ENCODE data around the gene F7. TPM values are rescaled to one million over a fixed set of nuclear protein-coding genes. Genes with fewer than 3 reads are reported as not detected.
"Not testable (repeated sequence)": the region's sequence is repeated elsewhere in the genome, so short reads cannot be mapped to it uniquely, and the experiment has no call there.

F7 gene
- total RNA-seq, 6 experiments from 2014 or later = 42.9 to 147 (median 84.2) TPM

DNA sequence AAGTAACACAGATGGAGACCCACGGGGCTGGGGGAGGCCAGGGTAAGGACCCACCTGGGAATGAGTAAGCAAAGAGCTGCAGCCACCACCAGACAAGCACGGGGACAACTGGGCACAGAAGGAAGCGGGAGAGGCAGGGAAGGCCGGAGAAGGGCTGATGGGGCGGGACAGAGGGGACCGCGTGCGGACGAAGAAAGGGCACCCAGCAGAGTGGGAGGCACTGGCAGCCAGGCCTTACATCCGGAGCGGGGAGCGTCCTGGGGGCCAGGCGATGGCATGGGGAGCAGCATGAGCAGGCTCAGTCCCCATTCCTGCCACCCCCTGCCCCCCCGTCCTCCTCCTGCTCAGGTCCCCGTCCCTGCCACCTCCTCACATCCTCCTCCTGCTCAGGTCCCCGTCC is 55.8 kb downstream of the F7 start:
- no peaks in the 10 kb centered on the region for H3K27me3 ChIP-seq
- H3K36me3 ChIP-seq = peaks cover 0 to 25% (median 2%) of the 10 kb centered on the region in 4 donors
- H3K4me1 ChIP-seq = peaks cover 0 to 6% (median 0%) of the 10 kb centered on the region in 4 donors
- no peak overlapping the region for H3K27ac ChIP-seq
- intact Hi-C loops (cut with DNase I) = no loop called here
- no peaks in the 10 kb centered on the region for H3K9me3 ChIP-seq
- TF ChIP-seq, protein P1, sequence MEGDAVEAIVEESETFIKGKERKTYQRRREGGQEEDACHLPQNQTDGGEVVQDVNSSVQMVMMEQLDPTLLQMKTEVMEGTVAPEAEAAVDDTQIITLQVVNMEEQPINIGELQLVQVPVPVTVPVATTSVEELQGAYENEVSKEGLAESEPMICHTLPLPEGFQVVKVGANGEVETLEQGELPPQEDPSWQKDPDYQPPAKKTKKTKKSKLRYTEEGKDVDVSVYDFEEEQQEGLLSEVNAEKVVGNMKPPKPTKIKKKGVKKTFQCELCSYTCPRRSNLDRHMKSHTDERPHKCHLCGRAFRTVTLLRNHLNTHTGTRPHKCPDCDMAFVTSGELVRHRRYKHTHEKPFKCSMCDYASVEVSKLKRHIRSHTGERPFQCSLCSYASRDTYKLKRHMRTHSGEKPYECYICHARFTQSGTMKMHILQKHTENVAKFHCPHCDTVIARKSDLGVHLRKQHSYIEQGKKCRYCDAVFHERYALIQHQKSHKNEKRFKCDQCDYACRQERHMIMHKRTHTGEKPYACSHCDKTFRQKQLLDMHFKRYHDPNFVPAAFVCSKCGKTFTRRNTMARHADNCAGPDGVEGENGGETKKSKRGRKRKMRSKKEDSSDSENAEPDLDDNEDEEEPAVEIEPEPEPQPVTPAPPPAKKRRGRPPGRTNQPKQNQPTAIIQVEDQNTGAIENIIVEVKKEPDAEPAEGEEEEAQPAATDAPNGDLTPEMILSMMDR (IDR thresholded peaks at IDR 0.05) = no peak
- no peak for TF ChIP-seq POLR2A (IDR thresholded peaks at IDR 0.05)
- no peak for DNase-seq
- no peak overlapping the region for H3K4me3 ChIP-seq
- ATAC-seq = no peak
- 45% methylated on average over 3 of the region's 16 CpGs for WGBS (ENCODE audit: insufficient coverage, low coverage, low lambda C conversion rate, missing lambda C conversion rate)

DNA sequence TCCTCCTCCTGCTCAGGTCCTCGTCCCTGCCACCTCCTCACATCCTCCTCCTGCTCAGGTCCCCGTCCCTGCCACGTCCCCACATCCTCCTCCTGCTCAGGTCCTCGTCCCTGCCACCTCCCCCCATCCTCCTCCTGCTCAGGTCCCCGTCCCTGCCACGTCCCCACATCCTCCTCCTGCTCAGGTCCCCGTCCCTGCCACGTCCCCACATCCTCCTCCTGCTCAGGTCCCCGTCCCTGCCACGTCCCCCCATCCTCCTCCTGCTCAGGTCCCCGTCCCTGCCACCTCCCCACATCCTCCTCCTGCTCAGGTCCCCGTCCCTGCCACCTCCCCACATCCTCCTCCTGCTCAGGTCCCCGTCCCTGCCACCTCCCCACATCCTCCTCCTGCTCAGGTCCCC is 56.4 kb downstream of the F7 start:
- H3K4me1 ChIP-seq; H3K27ac ChIP-seq; H3K4me3 ChIP-seq; intact Hi-C loops (cut with DNase I); ATAC-seq; H3K9me3 ChIP-seq; DNase-seq; H3K27me3 ChIP-seq: not testable (repeated sequence)
- 5% methylated on average over 9 of the region's 13 CpGs for whole genome bisulfite sequencing (ENCODE audit: insufficient coverage, low coverage, low lambda C conversion rate, missing lambda C conversion rate)
- H3K36me3 ChIP-seq = peaks cover 0 to 25% (median 2%) of the 10 kb centered on the region in 4 donors

- intact Hi-C loops (cut with DNase I) = no loop called here
- whole genome bisulfite sequencing (ENCODE audit: insufficient coverage, low coverage, low lambda C conversion rate, missing lambda C conversion rate) = 43% methylated on average over 16 of the region's 25 CpGs
- Histone ChIP-seq H3K36me3 (peaks cover 0 to 29% (median 2%) of the 10 kb centered on the region in 4 donors), H3K27ac (no peak overlapping the region), H3K4me1 (peaks cover 0 to 6% (median 0%) of the 10 kb centered on the region in 4 donors), H3K9me3 (no peaks in the 10 kb centered on the region), H3K4me3 (no peak overlapping the region), H3K27me3 (no peaks in the 10 kb centered on the region)
- ATAC-seq (no peak), DNase-seq (no peak)
- no peak for TF ChIP-seq POLR2A (IDR thresholded peaks at IDR 0.05)
Measured at GRCh38 chr13:113162783-113163685, 57.4 kb downstream of the F7 start.

- no peaks in the 10 kb centered on the region for H3K9me3 ChIP-seq
- ATAC-seq (no peak), DNase-seq (no peak)
- intact Hi-C loops (cut with DNase I) = no loop called here
- peaks cover 0 to 3% (median 0%) of the 10 kb centered on the region in 4 donors for H3K4me1 ChIP-seq
- WGBS (ENCODE audit: insufficient coverage, low coverage, low lambda C conversion rate, missing lambda C conversion rate) = 73% methylated on average over 4 of the region's 12 CpGs
- no peak for TF ChIP-seq POLR2A (IDR thresholded peaks at IDR 0.05)
- TF ChIP-seq, protein P1 (IDR thresholded peaks at IDR 0.05) = no peak
- no peak overlapping the region for H3K4me3 ChIP-seq
- H3K36me3 ChIP-seq = peaks cover 0 to 31% (median 2%) of the 10 kb centered on the region in 4 donors
- no peak overlapping the region for H3K27ac ChIP-seq
- no peaks in the 10 kb centered on the region for H3K27me3 ChIP-seq
Measured at GRCh38 chr13:113164492-113164891, 58.9 kb downstream of the F7 start.

GRCh38 chr13:113166266-113166665 is 60.7 kb downstream of the F7 start:
- TF ChIP-seq POLR2A (IDR thresholded peaks at IDR 0.05) = no peak
- TF ChIP-seq, protein P1 (IDR thresholded peaks at IDR 0.05) = no peak
- Histone ChIP-seq H3K4me3 (no peak overlapping the region), H3K27me3 (no peaks in the 10 kb centered on the region), H3K36me3 (peaks cover 0 to 29% (median under 1%) of the 10 kb centered on the region in 4 donors), H3K27ac (no peak overlapping the region), H3K4me1 (no peaks in the 10 kb centered on the region), H3K9me3 (no peaks in the 10 kb centered on the region)
- intact Hi-C loops (cut with DNase I) = no loop called here
- DNase-seq = no peak
- no peak for ATAC-seq
- WGBS (ENCODE audit: insufficient coverage, low coverage, low lambda C conversion rate, missing lambda C conversion rate) = 78% methylated on average over 9 of the region's 10 CpGs
